Left renal cortex interstitium (tissue), 4 donors: ENCODE measurements around the gene PCCB. TPM values are rescaled to one million over a fixed set of nuclear protein-coding genes. Genes with fewer than 3 reads are reported as not detected.

Experiments used
- DNase-seq, 4 donors: peaks; one replicate each; pipeline ENCODE4 v3.0.0-alpha.2; 2013; ENCODE audit warnings: low read depth in 4 of 4, low spot score in 2 of 4, missing footprints in 1 of 4
- polyA plus RNA-seq, 4 donors: library from polyadenylated mRNA; unstranded; fragments of 120-200 nt; gene quantifications; one replicate each; pipeline ENCODE4 v1.2.1, GENCODE V29; 2013; ENCODE audit not compliant: insufficient read length in 4 of 4

Gene PCCB
- polyA plus RNA-seq, 4 donors: 58.3 to 84.9 (median 60.0) TPM

DNA sequence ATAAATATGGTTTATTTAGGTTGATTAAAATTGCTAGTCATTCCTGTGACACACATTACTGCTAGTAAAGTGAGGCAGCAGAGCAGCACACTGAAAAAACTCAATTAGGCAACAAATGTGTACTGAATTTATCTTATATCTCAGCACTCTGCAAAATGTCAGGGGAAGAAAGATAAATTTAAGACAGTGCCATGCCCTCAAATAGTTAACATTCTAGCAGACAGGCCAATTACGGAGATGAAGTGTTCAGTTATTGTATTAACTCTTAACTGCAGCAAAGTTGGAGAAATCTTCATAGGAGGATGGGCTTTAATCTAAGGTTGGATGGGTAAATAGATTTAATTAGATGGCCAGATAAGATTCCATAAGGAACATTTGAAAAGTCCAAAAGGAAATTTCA lies 127.9 kb downstream of the PCCB start:
- DNase-seq: no peak

Other genes with a start within 250 kb of the PCCB start
- gene MSL2, start 54.0 kb upstream of the PCCB start, polyA plus RNA-seq: 10 to 100 TPM; 42.1 to 53.4 (median 48.9) TPM